Activated CD8-positive, alpha-beta memory T cell treated with anti-CD3 and anti-CD28 coated beads for 48 hours (primary cell): ENCODE data around the gene RCAN2.

Source experiments
- DNase-seq, 3 experiments: peaks; one replicate each; pipeline ENCODE4 v3.0.0-alpha.2; 2020; ENCODE audit warnings: low read depth in 2 of 3, low spot score in 2 of 3

RCAN2 gene

GRCh38 chr6:46219661-46220060, 271.6 kb downstream of the RCAN2 start:
- DNase-seq = no peak

- no peak for DNase-seq
These were observed 272.8 kb downstream of the RCAN2 start for GRCh38 chr6:46218457-46218856.

DNA sequence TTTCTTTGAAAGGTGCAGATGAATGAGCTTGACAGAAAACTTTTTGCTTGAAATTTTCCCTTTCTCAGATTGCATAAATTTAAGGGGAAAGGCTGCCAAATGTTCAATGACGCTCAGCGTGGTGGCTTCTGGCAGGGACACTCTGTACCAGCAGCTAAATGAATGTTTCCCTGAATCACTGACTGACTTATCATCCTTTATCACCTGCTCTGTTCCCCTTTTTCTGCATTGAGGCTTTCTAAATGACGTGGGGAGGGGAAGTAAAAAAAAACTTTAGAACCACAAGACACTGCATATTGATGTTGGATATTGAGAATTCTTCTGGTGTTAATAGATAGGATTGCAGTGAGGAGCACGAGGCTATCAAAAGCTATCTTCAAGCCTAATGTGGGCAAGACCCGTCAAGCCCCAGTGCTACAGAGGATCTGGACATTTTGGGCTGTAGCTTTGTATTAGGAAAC, 273.5 kb downstream of the RCAN2 start:
- DNase-seq = no peak

GRCh38 chr6:46216879-46217278, 274.4 kb downstream of the RCAN2 start:
- DNase-seq = no peak

DNA sequence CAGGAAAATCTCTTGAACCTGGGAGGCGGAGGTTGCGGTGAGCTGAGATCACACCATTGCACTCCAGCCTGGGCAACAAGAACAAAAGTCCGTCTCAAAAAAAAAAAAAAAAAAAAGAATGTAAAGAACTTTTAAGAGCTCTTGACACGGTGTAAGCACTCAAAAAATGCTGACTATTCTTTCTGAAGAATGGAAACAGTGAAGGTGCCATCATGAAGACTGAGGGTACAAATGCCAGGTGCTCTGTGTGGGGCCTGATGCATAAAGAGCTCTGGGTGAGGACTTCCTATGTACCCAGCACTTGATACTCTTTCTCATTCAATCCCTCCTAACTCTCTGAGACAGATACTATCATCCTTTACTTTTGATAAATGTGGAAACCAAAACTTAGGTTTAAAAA, 275.5 kb downstream of the RCAN2 start:
- DNase-seq = no peak

GRCh38 chr6:46215213-46215612, 276.0 kb downstream of the RCAN2 start:
- no peak for DNase-seq

GRCh38 chr6:46211917-46212316, 279.3 kb downstream of the RCAN2 start:
- DNase-seq = no peak

GRCh38 chr6:46210294-46210693, 281.0 kb downstream of the RCAN2 start:
- no peak for DNase-seq

GRCh38 chr6:46208303-46208702, 282.9 kb downstream of the RCAN2 start:
- no peak for DNase-seq

GRCh38 chr6:46207174-46207573, 284.1 kb downstream of the RCAN2 start:
- DNase-seq = no peak

DNA sequence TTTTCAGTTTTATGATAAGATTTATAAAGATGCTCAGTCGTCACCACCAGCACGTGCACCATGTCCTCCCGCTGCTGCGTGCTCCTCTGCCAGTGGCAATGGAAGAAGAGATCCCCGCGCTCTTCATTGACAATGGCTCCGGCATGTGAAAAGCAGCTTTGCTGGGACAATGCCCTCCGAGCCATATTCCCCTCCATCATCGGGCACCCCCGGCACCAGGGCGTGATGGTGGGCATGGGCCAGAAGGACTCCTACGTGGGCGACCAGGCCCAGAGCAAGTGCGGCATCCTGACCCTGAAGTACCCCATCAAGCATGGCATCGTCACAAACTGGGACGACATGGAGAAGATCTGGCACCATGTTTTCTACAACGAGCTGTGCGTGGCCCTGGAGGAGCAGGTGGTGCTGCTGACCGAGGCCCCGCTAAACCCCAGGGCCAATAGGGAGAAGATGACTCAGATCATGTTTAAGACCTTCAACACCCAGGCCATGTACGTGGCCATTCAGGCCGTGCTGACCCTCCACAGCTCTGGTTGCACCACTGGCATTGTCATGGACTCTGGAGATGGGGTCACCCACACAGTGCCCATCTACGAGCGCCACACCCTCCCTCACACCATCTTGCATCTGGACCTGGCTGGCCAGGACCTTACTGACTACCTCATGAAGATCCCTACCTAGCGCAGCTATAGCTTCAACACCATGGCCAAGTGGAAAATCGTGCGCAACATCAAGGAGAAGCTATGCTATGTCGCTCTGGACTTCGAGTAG, 286.2 kb downstream of the RCAN2 start:
- no peak for DNase-seq

DNA sequence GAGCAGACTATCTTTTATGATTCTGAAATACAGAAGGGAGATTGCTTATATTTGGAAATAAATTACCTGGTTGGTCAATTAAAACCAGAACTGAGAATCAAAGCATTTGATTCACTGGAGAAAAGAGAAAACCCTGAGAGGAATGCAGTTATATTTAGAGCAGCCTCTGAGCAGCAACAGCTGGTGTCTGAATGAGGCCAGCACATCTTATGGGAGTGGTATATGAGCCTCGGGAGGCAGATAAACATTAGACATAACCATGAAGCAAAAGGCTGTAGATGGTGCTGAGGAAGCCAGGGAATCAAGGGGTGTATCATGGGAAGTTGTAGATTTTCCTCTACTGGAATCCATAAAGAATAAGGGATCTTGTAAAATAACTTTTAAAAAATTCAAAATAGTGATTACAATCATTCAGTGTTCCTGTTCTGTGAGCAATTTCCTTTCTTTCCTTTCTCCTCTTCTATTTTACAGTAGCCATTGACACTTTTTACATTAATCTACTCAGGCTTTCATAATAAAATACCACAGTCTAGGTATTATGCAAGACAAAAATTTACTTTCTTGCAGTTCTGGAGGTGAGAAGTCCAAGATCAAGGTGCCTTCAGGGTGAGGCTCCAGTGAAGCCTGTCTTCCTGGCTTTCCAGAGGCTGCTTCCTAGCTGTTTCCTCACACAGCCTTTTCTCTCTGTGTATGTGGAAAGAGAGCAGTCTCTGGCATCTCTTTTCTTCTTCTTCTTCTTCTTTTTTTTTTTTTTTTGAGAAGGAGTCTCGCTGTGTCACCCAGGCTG, 287.7 kb downstream of the RCAN2 start:
- DNase-seq = no peak

GRCh38 chr6:46201702-46202101, 289.5 kb downstream of the RCAN2 start:
- no peak for DNase-seq

DNA sequence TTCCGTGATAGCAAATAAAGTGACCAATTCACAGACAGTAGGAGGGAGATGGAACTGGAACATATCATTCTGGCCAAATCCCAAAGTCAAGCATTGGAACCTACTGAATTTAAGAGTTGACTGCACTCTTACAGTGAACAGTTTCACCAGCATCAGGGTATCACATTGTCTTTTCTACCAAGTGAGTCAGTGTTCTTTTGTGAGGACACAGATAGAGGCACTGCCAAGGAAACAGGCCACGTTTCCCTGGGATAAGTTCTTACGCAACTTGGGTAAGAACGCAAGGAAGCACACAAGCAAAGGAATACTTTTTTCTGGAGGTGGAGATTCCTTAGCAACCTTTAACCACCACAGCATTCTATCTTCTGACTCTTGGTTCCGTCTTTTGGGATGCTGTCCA, 291.9 kb downstream of the RCAN2 start:
- DNase-seq = no peak

GRCh38 chr6:46191961-46192360, 299.3 kb downstream of the RCAN2 start:
- no peak for DNase-seq

GRCh38 chr6:46190889-46191288, 300.4 kb downstream of the RCAN2 start:
- no peak for DNase-seq

GRCh38 chr6:46189726-46190125, 301.5 kb downstream of the RCAN2 start:
- DNase-seq = no peak

DNA sequence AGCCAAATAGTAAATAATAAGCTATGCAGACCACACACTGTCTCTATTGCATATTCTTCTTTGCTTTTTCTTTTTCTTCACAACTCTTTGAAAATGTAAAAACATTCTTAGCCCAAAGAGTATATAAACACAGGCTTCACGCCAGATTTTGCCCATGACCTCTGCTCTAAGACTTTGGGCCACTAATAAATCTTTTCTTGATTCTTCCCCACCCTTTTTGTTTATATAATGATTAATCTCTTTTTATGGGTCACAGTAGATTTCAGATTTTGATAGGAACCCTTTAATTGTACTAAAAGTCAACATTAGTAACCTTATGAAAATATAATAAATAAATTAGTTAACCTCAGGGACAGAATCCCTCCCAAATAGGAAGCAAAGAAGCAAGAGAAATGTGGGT, 304.7 kb downstream of the RCAN2 start:
- DNase-seq = no peak

- no peak for DNase-seq
These were observed 307.1 kb downstream of the RCAN2 start for GRCh38 chr6:46184114-46184513.

DNA sequence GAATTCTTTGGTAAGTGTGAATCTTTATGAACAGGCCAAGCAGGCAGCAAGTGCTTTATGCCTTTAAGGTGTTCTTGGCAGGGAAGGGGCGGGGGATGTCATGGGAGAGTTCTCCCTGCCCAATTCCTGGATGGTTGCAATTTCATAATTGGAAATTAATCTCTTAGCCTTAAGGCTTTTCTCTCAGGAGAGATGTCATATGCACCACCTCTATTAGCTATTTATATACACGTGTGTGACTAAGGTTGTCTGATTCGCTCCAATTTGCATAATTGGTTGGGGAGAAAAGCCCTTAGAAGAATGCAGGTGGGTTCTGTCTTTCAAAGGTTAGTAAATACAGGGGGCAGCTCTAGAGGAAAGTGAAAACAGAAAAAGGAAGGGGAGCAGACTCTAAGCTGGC, 315.3 kb downstream of the RCAN2 start:
- DNase-seq = no peak

DNA sequence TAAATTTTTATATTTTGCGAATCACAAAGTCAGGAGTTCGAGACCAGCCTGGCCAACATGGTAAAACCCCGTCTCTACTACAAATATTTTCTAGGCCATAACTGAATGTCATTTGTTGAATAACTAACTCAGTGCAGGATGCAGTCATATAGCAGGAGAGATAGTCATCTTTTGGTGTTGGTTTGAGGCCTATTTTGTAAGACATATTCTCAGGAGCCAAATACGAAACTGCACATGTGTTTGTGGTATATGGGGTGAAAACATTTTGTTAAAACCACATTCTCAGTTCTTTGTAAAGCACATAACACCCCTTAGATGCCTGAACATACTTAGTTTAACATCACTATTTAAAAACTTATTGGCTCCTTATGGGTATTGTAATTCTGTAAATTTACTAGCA, 315.8 kb downstream of the RCAN2 start:
- DNase-seq = no peak

DNA sequence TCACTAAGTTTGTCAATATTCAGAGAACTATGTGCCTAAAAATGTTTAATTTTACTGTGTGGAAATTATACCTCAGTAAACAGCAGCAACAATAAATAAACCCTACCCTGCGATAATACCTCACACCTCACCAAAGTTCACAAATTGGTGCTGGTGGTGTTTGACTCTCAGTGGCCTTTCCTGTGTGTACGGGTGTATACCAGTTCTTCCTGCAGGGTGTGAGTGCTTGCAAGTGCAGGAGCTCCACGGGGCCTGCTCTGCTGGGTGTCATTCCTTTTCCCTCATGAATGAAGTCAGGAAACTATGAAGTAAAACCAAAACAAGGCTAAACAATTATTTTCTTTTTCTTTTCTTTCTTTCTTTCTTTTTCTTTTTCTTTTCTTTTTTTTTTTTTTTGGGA, 316.3 kb downstream of the RCAN2 start:
- DNase-seq = no peak

DNA sequence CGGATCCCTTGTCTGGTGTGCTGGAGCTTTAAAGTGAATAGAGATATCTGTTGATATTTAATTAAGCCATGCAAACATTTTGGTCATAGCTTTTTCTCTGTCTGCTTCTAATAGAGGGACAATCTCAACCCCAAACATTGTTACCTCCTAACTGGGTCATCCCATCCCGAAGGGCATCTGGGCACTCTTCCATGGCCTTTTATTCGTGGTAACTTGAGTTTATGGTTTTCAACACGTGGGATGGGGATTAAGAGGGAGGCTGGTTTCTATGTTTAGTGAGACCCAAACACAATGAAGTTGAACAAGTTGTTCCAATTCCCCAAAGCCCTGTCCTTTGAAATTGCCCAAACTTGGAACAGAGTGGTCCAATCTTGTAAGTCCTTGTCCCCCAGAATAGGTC, 319.1 kb downstream of the RCAN2 start:
- DNase-seq = no peak
